GM12874 (cell line): ENCODE measurements around the gene RCOR3.

ENCODE experiments used
- CTCF ChIP-seq: IDR thresholded peaks from 2 replicates; pipeline ENCODE4 v1.5.1; 2011; ENCODE audit warnings: low read depth, mild to moderate bottlenecking, control low read depth, low read length, moderate library complexity; ENCODE audit not compliant: insufficient read depth

The RCOR3 gene

GRCh38 chr1:211282023-211282373 is 22.8 kb downstream of the RCOR3 start:
- TF ChIP-seq CTCF = no peak

- no peak for TF ChIP-seq CTCF
Observed at GRCh38 chr1:211285196-211285595, 26.0 kb downstream of the RCOR3 start.

GRCh38 chr1:211287218-211287617 is 28.1 kb downstream of the RCOR3 start:
- TF ChIP-seq CTCF = no peak

GRCh38 chr1:211292411-211292810 is 33.2 kb downstream of the RCOR3 start:
- TF ChIP-seq CTCF = no peak

GRCh38 chr1:211296396-211296795 is 37.2 kb downstream of the RCOR3 start:
- TF ChIP-seq CTCF = no peak

- no peak for TF ChIP-seq CTCF
Observed at GRCh38 chr1:211305044-211305443, 45.9 kb downstream of the RCOR3 start.

- no peak for TF ChIP-seq CTCF
Observed at GRCh38 chr1:211309617-211310016, 50.5 kb downstream of the RCOR3 start.

GRCh38 chr1:211313392-211313791 is 54.2 kb downstream of the RCOR3 start:
- TF ChIP-seq CTCF = no peak
